ENCODE measurements around the gene VPS41. TPM values are rescaled to one million over a fixed set of nuclear protein-coding genes. Genes with fewer than 3 reads are reported as not detected.

Gene VPS41
- total RNA-seq, 1 experiment from 2014 or later: 92.3 TPM

DNA sequence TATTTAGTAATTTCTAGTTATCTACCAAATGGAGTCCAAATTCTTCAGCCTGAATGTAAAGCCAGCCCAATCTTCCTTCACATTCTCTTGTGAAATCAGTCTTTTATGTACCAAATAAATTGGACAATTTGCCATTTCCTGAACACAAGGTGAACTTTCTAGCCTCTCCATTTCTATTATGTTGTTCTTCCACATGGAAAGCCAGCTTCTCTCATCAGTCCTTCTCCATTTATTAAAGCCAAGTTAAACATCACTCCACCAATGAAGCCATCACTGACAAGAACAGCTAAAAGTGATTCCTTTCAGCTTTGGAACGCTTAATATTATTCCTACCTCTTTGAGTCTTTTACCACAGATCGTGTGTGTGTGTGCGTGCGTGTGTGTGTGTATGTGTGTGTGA lies 88.4 kb downstream of the VPS41 start:
- no peaks in the 10 kb centered on the region for H3K9me2 ChIP-seq (ENCODE audit: insufficient read depth)
- no peak overlapping the region for H3K4me3 ChIP-seq
- POLR2A ChIA-PET (ENCODE audit: unreplicated experiment): interaction anchor here (0.7 kb wide), 1 partner anchor 65 kb away, joined by 11 read pairs; no protein-coding TSS in a partner anchor
- no peak overlapping the region for H2AFZ ChIP-seq
- H3K9me3 ChIP-seq (ENCODE audit: insufficient read depth, low read depth): peaks cover 5% of the 10 kb centered on the region; the same call in 1 of the 2 replicates
- CTCF ChIA-PET: no interaction called here
- no peaks in the 10 kb centered on the region for H3K27me3 ChIP-seq (ENCODE audit: insufficient read depth, low read depth)
- no TSS peak for BruUV-seq (replicated peaks)
- H3K36me3 ChIP-seq (ENCODE audit: low read depth): no peaks in the 10 kb centered on the region
- H3K27ac ChIP-seq: no peak overlapping the region
- no peak for DNase-seq
- TF ChIP-seq, protein P1, sequence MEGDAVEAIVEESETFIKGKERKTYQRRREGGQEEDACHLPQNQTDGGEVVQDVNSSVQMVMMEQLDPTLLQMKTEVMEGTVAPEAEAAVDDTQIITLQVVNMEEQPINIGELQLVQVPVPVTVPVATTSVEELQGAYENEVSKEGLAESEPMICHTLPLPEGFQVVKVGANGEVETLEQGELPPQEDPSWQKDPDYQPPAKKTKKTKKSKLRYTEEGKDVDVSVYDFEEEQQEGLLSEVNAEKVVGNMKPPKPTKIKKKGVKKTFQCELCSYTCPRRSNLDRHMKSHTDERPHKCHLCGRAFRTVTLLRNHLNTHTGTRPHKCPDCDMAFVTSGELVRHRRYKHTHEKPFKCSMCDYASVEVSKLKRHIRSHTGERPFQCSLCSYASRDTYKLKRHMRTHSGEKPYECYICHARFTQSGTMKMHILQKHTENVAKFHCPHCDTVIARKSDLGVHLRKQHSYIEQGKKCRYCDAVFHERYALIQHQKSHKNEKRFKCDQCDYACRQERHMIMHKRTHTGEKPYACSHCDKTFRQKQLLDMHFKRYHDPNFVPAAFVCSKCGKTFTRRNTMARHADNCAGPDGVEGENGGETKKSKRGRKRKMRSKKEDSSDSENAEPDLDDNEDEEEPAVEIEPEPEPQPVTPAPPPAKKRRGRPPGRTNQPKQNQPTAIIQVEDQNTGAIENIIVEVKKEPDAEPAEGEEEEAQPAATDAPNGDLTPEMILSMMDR (conservative IDR thresholded peaks at IDR 0.05): no peak
- TF ChIP-seq EZH2 (IDR thresholded peaks at IDR 0.05; ENCODE audit: low read depth): no peak
- no peak overlapping the region for H3K4me2 ChIP-seq
- H3K79me2 ChIP-seq (ENCODE audit: low read depth): no peaks in the 10 kb centered on the region
- no peaks in the 10 kb centered on the region for H3K4me1 ChIP-seq (replicated peaks; ENCODE audit: insufficient read depth)
- intact Hi-C loops (cut with micrococcal nuclease; ENCODE audit: unreplicated experiment): no loop called here
- H4K20me1 ChIP-seq (ENCODE audit: insufficient read depth): no peaks in the 10 kb centered on the region
- no peaks in the 10 kb centered on the region for H3F3A ChIP-seq (ENCODE audit: insufficient read depth, low read depth)

DNA sequence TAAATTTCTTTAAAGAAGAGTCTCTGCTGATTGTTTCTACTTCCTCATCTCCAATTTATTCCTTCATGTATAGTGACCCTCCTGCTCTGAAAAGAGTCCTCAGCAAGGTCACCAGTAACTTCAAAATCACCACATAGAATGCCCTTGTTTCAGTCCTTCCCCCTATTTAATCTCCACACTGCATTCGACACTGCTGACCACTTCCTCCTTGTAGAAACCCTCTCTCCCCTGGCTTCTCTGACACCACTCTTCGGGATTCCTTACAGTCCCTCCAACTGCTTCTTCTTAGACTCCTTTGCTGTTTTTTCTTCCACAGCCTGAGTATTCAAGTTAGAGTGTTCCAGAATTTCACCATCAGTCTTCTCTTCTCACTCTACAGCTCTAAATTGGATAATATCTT lies 89.5 kb downstream of the VPS41 start:
- intact Hi-C loops (cut with micrococcal nuclease; ENCODE audit: unreplicated experiment): no loop called here
- Histone ChIP-seq H3K36me3 (ENCODE audit: low read depth) (no peaks in the 10 kb centered on the region), H3K4me1 (replicated peaks; ENCODE audit: insufficient read depth) (no peaks in the 10 kb centered on the region), H2AFZ (no peak overlapping the region), H3K27me3 (ENCODE audit: insufficient read depth, low read depth) (no peaks in the 10 kb centered on the region), H3K4me3 (no peak overlapping the region), H3K9me3 (ENCODE audit: insufficient read depth, low read depth) (peaks cover 5% of the 10 kb centered on the region; the same call in 1 of the 2 replicates), H3K27ac (no peak overlapping the region), H3F3A (ENCODE audit: insufficient read depth, low read depth) (no peaks in the 10 kb centered on the region), H4K20me1 (ENCODE audit: insufficient read depth) (no peaks in the 10 kb centered on the region), H3K79me2 (ENCODE audit: low read depth) (no peaks in the 10 kb centered on the region), H3K4me2 (no peak overlapping the region), H3K9me2 (ENCODE audit: insufficient read depth) (no peaks in the 10 kb centered on the region)
- CTCF ChIA-PET: no interaction called here
- no peak for DNase-seq
- BruUV-seq (replicated peaks): no TSS peak
- TF ChIP-seq EZH2 (IDR thresholded peaks at IDR 0.05; ENCODE audit: low read depth): no peak
- TF ChIP-seq, protein P1 (conservative IDR thresholded peaks at IDR 0.05): no peak
- POLR2A ChIA-PET (ENCODE audit: unreplicated experiment): no interaction called here

DNA sequence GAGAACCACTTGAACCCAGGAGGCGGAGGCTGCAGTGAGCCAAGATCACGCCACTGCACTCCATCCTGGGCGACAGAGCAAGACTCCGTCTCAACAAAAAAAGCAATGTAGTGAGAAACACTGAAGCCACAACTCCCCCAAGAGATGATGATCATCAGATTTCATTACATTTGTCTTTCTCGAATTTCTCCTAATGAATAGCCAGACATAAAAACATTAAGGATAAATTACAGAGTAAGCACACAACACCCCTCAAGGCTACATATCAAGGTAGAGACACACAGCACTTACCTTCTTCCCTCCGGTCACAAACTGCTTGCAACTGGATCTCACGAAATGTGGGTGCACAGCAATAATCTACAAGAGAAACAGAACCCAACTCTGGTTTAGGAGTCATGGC lies 91.5 kb downstream of the VPS41 start:
- H4K20me1 ChIP-seq (ENCODE audit: insufficient read depth): no peaks in the 10 kb centered on the region
- BruUV-seq (replicated peaks): no TSS peak
- H3K4me2 ChIP-seq: no peak overlapping the region
- H3K27me3 ChIP-seq (ENCODE audit: insufficient read depth, low read depth): no peaks in the 10 kb centered on the region
- ChIA-PET POLR2A (ENCODE audit: unreplicated experiment) (no interaction called here), CTCF (interaction anchor here (0.7 kb wide), 1 partner anchor 699 kb away, joined by 3 read pairs; no protein-coding TSS in a partner anchor)
- no peak overlapping the region for H3K27ac ChIP-seq
- no peak for DNase-seq
- no peaks in the 10 kb centered on the region for H3K9me3 ChIP-seq (ENCODE audit: insufficient read depth, low read depth)
- no peaks in the 10 kb centered on the region for H3K79me2 ChIP-seq (ENCODE audit: low read depth)
- intact Hi-C loops (cut with micrococcal nuclease; ENCODE audit: unreplicated experiment): no loop called here
- TF ChIP-seq EZH2 (IDR thresholded peaks at IDR 0.05; ENCODE audit: low read depth): no peak
- TF ChIP-seq, protein P1 (conservative IDR thresholded peaks at IDR 0.05): no peak
- H3K36me3 ChIP-seq (ENCODE audit: low read depth): no peaks in the 10 kb centered on the region
- H3K9me2 ChIP-seq (ENCODE audit: insufficient read depth): no peaks in the 10 kb centered on the region; the same call in 1 of the 2 replicates
- no peak overlapping the region for H3K4me3 ChIP-seq
- H3K4me1 ChIP-seq (replicated peaks; ENCODE audit: insufficient read depth): no peaks in the 10 kb centered on the region
- no peaks in the 10 kb centered on the region for H3F3A ChIP-seq (ENCODE audit: insufficient read depth, low read depth)
- no peak overlapping the region for H2AFZ ChIP-seq

Data from PC-9 (cell line).